Activated CD4-positive, alpha-beta T cell treated with anti-CD3 and anti-CD28 coated beads, Interleukin-10, Interleukin-2, amounts not matched to agents 100 ng/mL and 50 ng/mL, durations not matched to agents 16 hours and 8 hours (primary cell): ENCODE measurements around the gene NUP62.

Experiments
- DNase-seq: peaks from one replicate; pipeline ENCODE4 v3.0.0-alpha.2; 2020

The NUP62 gene

GRCh38 chr19:49879243-49879963, 49.9 kb downstream of the NUP62 start:
- peak; percentile 56 for DNase-seq

GRCh38 chr19:49878744-49879070, 50.6 kb downstream of the NUP62 start:
- no peak for DNase-seq

- DNase-seq, result peak; percentile 99
Measured at GRCh38 chr19:49877879-49878743, 51.2 kb downstream of the NUP62 start.

GRCh38 chr19:49877020-49877878, 52.1 kb downstream of the NUP62 start, which contains the start of the genes AKT1S1 and TBC1D17:
Gene AKT1S1, minus strand, starts transcription at chr19:49877355. Its CDS starts 4,060 bp downstream, at chr19:49873295.
Gene TBC1D17, plus strand, starts transcription at chr19:49877702. Its CDS starts 22 bp downstream, at chr19:49877724.
- peak; percentile 99 for DNase-seq

GRCh38 chr19:49876422-49877019, 52.8 kb downstream of the NUP62 start:
- DNase-seq, result peak; percentile 99

- DNase-seq, result peak; percentile 72
Measured at GRCh38 chr19:49875857-49876421, 53.4 kb downstream of the NUP62 start.

- no peak for DNase-seq
Measured at GRCh38 chr19:49875177-49875576, 54.1 kb downstream of the NUP62 start.

- DNase-seq, result no peak
Measured at GRCh38 chr19:49874503-49875157, 54.7 kb downstream of the NUP62 start.

GRCh38 chr19:49873834-49874233, 55.5 kb downstream of the NUP62 start:
- no peak for DNase-seq

GRCh38 chr19:49873129-49873521, 56.2 kb downstream of the NUP62 start:
- DNase-seq, result no peak

GRCh38 chr19:49872245-49873128, 56.8 kb downstream of the NUP62 start:
- DNase-seq, result no peak

- DNase-seq, result no peak
Measured at GRCh38 chr19:49871349-49871985, 57.8 kb downstream of the NUP62 start.

- DNase-seq, result no peak
Measured at GRCh38 chr19:49870309-49870901, 58.9 kb downstream of the NUP62 start.

GRCh38 chr19:49869484-49870308, 59.6 kb downstream of the NUP62 start:
- peak; percentile 99 for DNase-seq

GRCh38 chr19:49869009-49869483, 60.3 kb downstream of the NUP62 start:
- DNase-seq, result no peak

GRCh38 chr19:49866933-49867782, 62.1 kb downstream of the NUP62 start, which contains the start of gene PNKP:
Gene PNKP, minus strand, starts transcription at chr19:49867576. Its CDS starts 372 bp downstream, at chr19:49867204.
- peak; percentile 88 for DNase-seq

GRCh38 chr19:49864890-49865289, 64.4 kb downstream of the NUP62 start:
- no peak for DNase-seq
